ENCODE data around the gene INTS6.

The INTS6 gene

DNA sequence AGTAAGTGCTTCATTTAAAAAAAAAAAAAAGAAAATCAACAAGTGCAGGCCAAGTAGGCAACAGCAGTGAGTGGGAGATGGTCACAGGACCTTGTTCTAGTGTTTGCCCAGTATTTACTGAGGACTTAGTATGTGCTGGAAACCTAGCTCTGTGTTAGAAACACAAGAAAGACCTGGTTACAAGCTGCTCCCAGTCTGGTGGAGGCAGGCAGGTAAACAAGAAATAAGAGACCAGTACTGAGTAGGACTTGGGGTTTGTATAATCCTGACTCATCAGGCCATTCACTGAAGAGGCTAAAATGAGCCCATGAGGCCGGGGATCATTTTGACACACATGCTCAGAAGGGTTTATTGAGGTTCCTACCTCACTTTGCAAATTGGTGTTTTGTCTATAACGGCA, 134.8 kb downstream of the INTS6 start:
- H3K27ac ChIP-seq, result no peak overlapping the region
- POLR2A ChIA-PET (ENCODE audit: low non-redundant PET), result no interaction called here
- no peak for DNase-seq (ENCODE audit: low spot score)
- TF ChIP-seq, protein P1, sequence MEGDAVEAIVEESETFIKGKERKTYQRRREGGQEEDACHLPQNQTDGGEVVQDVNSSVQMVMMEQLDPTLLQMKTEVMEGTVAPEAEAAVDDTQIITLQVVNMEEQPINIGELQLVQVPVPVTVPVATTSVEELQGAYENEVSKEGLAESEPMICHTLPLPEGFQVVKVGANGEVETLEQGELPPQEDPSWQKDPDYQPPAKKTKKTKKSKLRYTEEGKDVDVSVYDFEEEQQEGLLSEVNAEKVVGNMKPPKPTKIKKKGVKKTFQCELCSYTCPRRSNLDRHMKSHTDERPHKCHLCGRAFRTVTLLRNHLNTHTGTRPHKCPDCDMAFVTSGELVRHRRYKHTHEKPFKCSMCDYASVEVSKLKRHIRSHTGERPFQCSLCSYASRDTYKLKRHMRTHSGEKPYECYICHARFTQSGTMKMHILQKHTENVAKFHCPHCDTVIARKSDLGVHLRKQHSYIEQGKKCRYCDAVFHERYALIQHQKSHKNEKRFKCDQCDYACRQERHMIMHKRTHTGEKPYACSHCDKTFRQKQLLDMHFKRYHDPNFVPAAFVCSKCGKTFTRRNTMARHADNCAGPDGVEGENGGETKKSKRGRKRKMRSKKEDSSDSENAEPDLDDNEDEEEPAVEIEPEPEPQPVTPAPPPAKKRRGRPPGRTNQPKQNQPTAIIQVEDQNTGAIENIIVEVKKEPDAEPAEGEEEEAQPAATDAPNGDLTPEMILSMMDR (conservative IDR thresholded peaks at IDR 0.05; ENCODE audit: low read depth), result no peak
- CTCF ChIA-PET, result interaction anchor here (0.6 to 1.0 kb wide), 4 partner anchors 13 to 94 kb away, joined by 3 to 6 read pairs (median 4); no protein-coding TSS in a partner anchor

DNA sequence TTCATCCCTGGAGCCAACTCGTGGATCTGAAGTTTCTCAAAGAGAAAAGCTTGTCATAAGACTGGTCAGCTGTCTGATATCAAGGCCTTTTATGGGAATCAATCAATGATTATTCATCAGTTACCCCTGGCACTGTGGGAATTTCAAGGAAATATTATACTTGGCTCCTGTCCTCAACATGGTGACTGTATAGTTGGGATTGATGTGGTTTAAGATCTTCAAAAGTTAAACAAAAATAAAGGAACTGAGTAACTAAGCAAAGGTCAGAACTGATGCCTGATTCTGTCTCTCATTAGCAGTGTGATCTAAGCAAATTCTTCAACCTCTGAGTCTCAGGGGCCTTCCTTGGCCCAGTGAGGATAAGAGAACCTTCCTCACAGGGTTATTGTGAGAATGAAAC, 135.6 kb downstream of the INTS6 start:
- ChIA-PET CTCF (interaction anchor here (0.7 to 1.0 kb wide), 2 partner anchors 14 to 20 kb away, joined by 4 to 6 read pairs; no protein-coding TSS in a partner anchor), POLR2A (ENCODE audit: low non-redundant PET) (no interaction called here)
- TF ChIP-seq, protein P1 (conservative IDR thresholded peaks at IDR 0.05; ENCODE audit: low read depth), result no peak
- no peak for DNase-seq (ENCODE audit: low spot score)
- H3K27ac ChIP-seq, result no peak overlapping the region

DNA sequence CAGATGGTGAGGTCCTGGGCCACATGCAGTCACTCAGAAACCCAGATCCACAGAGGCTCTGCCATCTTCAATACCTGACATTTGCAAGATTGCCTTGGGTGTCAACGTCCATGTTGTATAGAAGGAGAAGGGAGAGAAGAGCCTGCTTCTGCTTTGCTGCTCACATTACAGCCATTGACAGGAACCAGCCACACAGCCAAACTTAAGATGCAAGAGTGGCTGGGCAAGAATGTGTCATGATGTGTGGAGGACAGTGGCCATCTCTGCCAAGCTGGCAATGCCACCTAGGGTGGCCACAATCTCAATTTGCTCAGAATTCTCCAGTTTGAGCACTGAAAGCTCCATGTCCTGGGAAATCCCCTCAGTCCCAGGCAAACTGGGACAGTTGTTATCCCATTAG, 139.2 kb downstream of the INTS6 start:
- no peak overlapping the region for H3K27ac ChIP-seq
- ChIA-PET CTCF (interaction anchor here (1.4 kb wide), 1 partner anchor 27 kb away, joined by 3 read pairs; no protein-coding TSS in a partner anchor), POLR2A (ENCODE audit: low non-redundant PET) (no interaction called here)
- DNase-seq (ENCODE audit: low spot score), result no peak
- TF ChIP-seq, protein P1 (conservative IDR thresholded peaks at IDR 0.05; ENCODE audit: low read depth), result no peak

DNA sequence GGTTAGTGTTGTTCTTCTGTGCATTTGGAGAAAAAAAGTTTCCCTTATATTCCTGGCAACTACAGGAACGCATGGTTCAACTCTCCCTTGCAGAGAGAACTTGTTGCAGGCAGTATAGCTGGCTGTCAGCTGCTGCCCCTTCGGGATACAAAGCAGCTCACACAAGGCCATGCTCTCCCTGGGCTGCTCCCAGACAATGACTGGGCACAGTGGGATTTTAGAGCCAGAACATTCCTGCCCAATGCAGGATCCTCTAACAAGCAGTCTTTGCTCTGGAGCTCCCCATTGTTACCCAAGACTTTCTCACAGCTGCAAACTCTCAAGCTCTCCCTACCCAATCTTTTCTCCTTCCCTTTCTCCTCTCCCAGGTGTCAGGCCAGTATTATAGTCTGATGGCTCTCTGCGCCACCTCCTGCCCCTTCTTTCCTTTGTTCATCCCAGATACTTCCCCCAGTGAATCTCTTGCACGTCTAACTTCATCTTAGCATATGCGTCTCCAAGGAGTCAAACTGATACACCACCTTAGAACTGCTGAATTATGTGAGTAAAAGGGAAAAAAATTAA, 140.8 kb downstream of the INTS6 start:
- DNase-seq (ENCODE audit: low spot score), result no peak
- no peak overlapping the region for H3K27ac ChIP-seq
- CTCF ChIA-PET, result interaction anchor here (0.7 kb wide), 1 partner anchor 17 kb away, joined by 3 read pairs; no protein-coding TSS in a partner anchor
- TF ChIP-seq, protein P1 (conservative IDR thresholded peaks at IDR 0.05; ENCODE audit: low read depth), result no peak
- POLR2A ChIA-PET (ENCODE audit: low non-redundant PET), result no interaction called here

Measured in RWPE1 (cell line).